RWPE2 (cell line): Measurements from ENCODE around the gene BNIP1.

Experiments used
- ATAC-seq: fragments of 200-7000 bp; cut with Tn5 transposase; 3 replicates; pipeline ENCODE4 v1.9.1; 2021; ENCODE audit warnings: low read depth
- DNase-seq: peaks from one replicate; pipeline ENCODE4 v3.0.0-alpha.2; 2020; ENCODE audit warnings: low spot score
- H3K27ac ChIP-seq: fragments of 450-650 bp; 2 replicates; pipeline ENCODE4 v1.5.1; 2017; ENCODE audit warnings: mild to moderate bottlenecking; ENCODE audit not compliant: poor library complexity, severe bottlenecking
- H3K27me3 ChIP-seq: fragments of 250-450 bp; sonication (Bioruptor Pico); 2 replicates; pipeline ENCODE4 v1.5.1; 2021; ENCODE audit warnings: mild to moderate bottlenecking, moderate library complexity; ENCODE audit not compliant: insufficient read depth, poor library complexity, severe bottlenecking
- H3K36me3 ChIP-seq: fragments of 250-450 bp; sonication (Bioruptor Pico); 2 replicates; pipeline ENCODE4 v1.5.1; 2020; ENCODE audit warnings: low read depth, mild to moderate bottlenecking, moderate library complexity
- H3K4me1 ChIP-seq: fragments of 250-450 bp; sonication (Bioruptor Pico); 2 replicates; pipeline ENCODE4 v1.5.1; 2021; ENCODE audit warnings: mild to moderate bottlenecking, moderate library complexity; ENCODE audit not compliant: insufficient read depth, poor library complexity, severe bottlenecking
- H3K4me3 ChIP-seq: fragments of 250-450 bp; sonication (Bioruptor Pico); 2 replicates; pipeline ENCODE4 v1.5.1; 2021; ENCODE audit warnings: mild to moderate bottlenecking, moderate library complexity; ENCODE audit not compliant: severe bottlenecking
- H3K9me3 ChIP-seq: fragments of 250-450 bp; sonication (Bioruptor Pico); 2 replicates; pipeline ENCODE4 v1.5.1; 2021; ENCODE audit warnings: mild to moderate bottlenecking, moderate library complexity; ENCODE audit not compliant: severe bottlenecking
- CTCF ChIP-seq: fragments of 450-650 bp; IDR thresholded peaks from one replicate; pipeline ENCODE4 v1.5.1; 2017; ENCODE audit warnings: mild to moderate bottlenecking, moderate library complexity; ENCODE audit not compliant: poor library complexity, severe bottlenecking

Gene BNIP1

GRCh38 chr5:173138707-173139106 lies 5.6 kb upstream of the BNIP1 start:
- H3K4me1 ChIP-seq = no peaks in the 10 kb centered on the region
- ATAC-seq (no peak), DNase-seq (no peak)
- H3K4me3 ChIP-seq = no peak overlapping the region
- no peaks in the 10 kb centered on the region for H3K9me3 ChIP-seq
- no peak overlapping the region for H3K27ac ChIP-seq
- H3K36me3 ChIP-seq = no peaks in the 10 kb centered on the region
- no peaks in the 10 kb centered on the region for H3K27me3 ChIP-seq
- TF ChIP-seq CTCF = no peak

- DNase-seq (no peak), ATAC-seq (no peak)
- no peaks in the 10 kb centered on the region for H3K4me1 ChIP-seq
- no peaks in the 10 kb centered on the region for H3K36me3 ChIP-seq
- no peak overlapping the region for H3K4me3 ChIP-seq
- no peaks in the 10 kb centered on the region for H3K9me3 ChIP-seq
- TF ChIP-seq CTCF = no peak
- no peaks in the 10 kb centered on the region for H3K27me3 ChIP-seq
- H3K27ac ChIP-seq = no peak overlapping the region
These were observed 4.7 kb upstream of the BNIP1 start for GRCh38 chr5:173139631-173140030.

GRCh38 chr5:173140769-173141168 lies 3.6 kb upstream of the BNIP1 start:
- ATAC-seq (no peak), DNase-seq (no peak)
- Histone ChIP-seq H3K9me3 (no peaks in the 10 kb centered on the region), H3K4me1 (peaks cover 6% of the 10 kb centered on the region), H3K27ac (no peak overlapping the region), H3K36me3 (0 out of 2 replicates have a peak, but pooled peaks cover 3% of the 10 kb centered on the region), H3K4me3 (no peak overlapping the region), H3K27me3 (no peaks in the 10 kb centered on the region)
- no peak for TF ChIP-seq CTCF

GRCh38 chr5:173143567-173143966 lies 764 bp upstream of the BNIP1 start:
- H3K27ac ChIP-seq = no peak overlapping the region
- ATAC-seq (no peak), DNase-seq (no peak)
- no peak overlapping the region for H3K4me3 ChIP-seq
- H3K9me3 ChIP-seq = no peaks in the 10 kb centered on the region
- H3K4me1 ChIP-seq = peaks cover 9% of the 10 kb centered on the region
- no peaks in the 10 kb centered on the region for H3K27me3 ChIP-seq
- H3K36me3 ChIP-seq = peaks cover 24% of the 10 kb centered on the region
- no peak for TF ChIP-seq CTCF

GRCh38 chr5:173148354-173148753 lies 4.0 kb downstream of the BNIP1 start:
- DNase-seq (no peak), ATAC-seq (no peak)
- H3K27me3 ChIP-seq = no peaks in the 10 kb centered on the region
- H3K27ac ChIP-seq = no peak overlapping the region
- no peaks in the 10 kb centered on the region for H3K9me3 ChIP-seq
- H3K36me3 ChIP-seq = peaks cover 55% of the 10 kb centered on the region
- TF ChIP-seq CTCF = no peak
- no peak overlapping the region for H3K4me3 ChIP-seq
- H3K4me1 ChIP-seq = peaks cover 9% of the 10 kb centered on the region
